ENCODE results near the gene RLF.

The RLF gene

GRCh38 chr1:40240390-40240789 is 79.2 kb downstream of the RLF start:
- ATAC-seq (ENCODE audit: low read depth) (no peak), DNase-seq (ENCODE audit: low spot score in 2 of 2) (no peak)
- Mint-ChIP-seq H3K4me3 (no peak overlapping the region), H3K4me1 (peaks cover 7% of the 10 kb centered on the region), H3K9me3 (no peaks in the 10 kb centered on the region), H3K27me3 (no peaks in the 10 kb centered on the region), H3K27ac (no peak overlapping the region), H3K36me3 (peaks cover 22% of the 10 kb centered on the region)

- Mint-ChIP-seq H3K4me3 (no peak overlapping the region), H3K27me3 (no peaks in the 10 kb centered on the region), H3K9me3 (no peaks in the 10 kb centered on the region), H3K27ac (no peak overlapping the region), H3K4me1 (peaks cover 7% of the 10 kb centered on the region), H3K36me3 (peaks cover 16% of the 10 kb centered on the region)
- DNase-seq (ENCODE audit: low spot score in 2 of 2) (no peak), ATAC-seq (ENCODE audit: low read depth) (no peak)
Measured at GRCh38 chr1:40241362-40241761, 80.2 kb downstream of the RLF start.

GRCh38 chr1:40243351-40243750 is 82.2 kb downstream of the RLF start:
- peaks cover under 1% of the 10 kb centered on the region for H3K36me3 Mint-ChIP-seq
- H3K4me3 Mint-ChIP-seq: no peak overlapping the region
- no peaks in the 10 kb centered on the region for H3K27me3 Mint-ChIP-seq
- ATAC-seq (ENCODE audit: low read depth): no peak
- no peak for DNase-seq (ENCODE audit: low spot score in 2 of 2)
- no peak overlapping the region for H3K27ac Mint-ChIP-seq
- H3K4me1 Mint-ChIP-seq: peaks cover 5% of the 10 kb centered on the region
- H3K9me3 Mint-ChIP-seq: no peaks in the 10 kb centered on the region

- H3K9me3 Mint-ChIP-seq: no peaks in the 10 kb centered on the region
- DNase-seq (ENCODE audit: low spot score in 2 of 2) (no peak), ATAC-seq (ENCODE audit: low read depth) (no peak)
- no peaks in the 10 kb centered on the region for H3K27me3 Mint-ChIP-seq
- peaks cover 5% of the 10 kb centered on the region for H3K4me1 Mint-ChIP-seq
- no peak overlapping the region for H3K27ac Mint-ChIP-seq
- no peaks in the 10 kb centered on the region for H3K36me3 Mint-ChIP-seq
- H3K4me3 Mint-ChIP-seq: no peak overlapping the region
Measured at GRCh38 chr1:40244138-40244744, 83.1 kb downstream of the RLF start.

GRCh38 chr1:40245686-40246085 is 84.5 kb downstream of the RLF start:
- Mint-ChIP-seq H3K4me3 (no peak overlapping the region), H3K36me3 (no peaks in the 10 kb centered on the region), H3K27me3 (no peaks in the 10 kb centered on the region), H3K9me3 (no peaks in the 10 kb centered on the region), H3K27ac (no peak overlapping the region), H3K4me1 (peaks cover 5% of the 10 kb centered on the region)
- DNase-seq (ENCODE audit: low spot score in 2 of 2) (no peak), ATAC-seq (ENCODE audit: low read depth) (no peak)

GRCh38 chr1:40247655-40248054 is 86.5 kb downstream of the RLF start, which contains the start of gene TMCO2:
TSS of gene TMCO2 (plus strand) at chr1:40247937. CDS start at chr1:40247994, 57 bp downstream.
- Mint-ChIP-seq H3K27me3 (no peaks in the 10 kb centered on the region), H3K4me1 (no peaks in the 10 kb centered on the region), H3K4me3 (no peak within 1 kb of the TSS), H3K36me3 (no peaks in the 10 kb centered on the region), H3K27ac (no peak within 1 kb of the TSS), H3K9me3 (no peaks in the 10 kb centered on the region)
- DNase-seq (ENCODE audit: low spot score in 2 of 2) (no peak), ATAC-seq (ENCODE audit: low read depth) (no peak)

GRCh38 chr1:40248412-40248811 is 87.2 kb downstream of the RLF start:
- Mint-ChIP-seq H3K36me3 (no peaks in the 10 kb centered on the region), H3K4me3 (no peak overlapping the region), H3K9me3 (no peaks in the 10 kb centered on the region), H3K4me1 (no peaks in the 10 kb centered on the region), H3K27ac (no peak overlapping the region), H3K27me3 (no peaks in the 10 kb centered on the region)
- ATAC-seq (ENCODE audit: low read depth): no peak
- DNase-seq (ENCODE audit: low spot score in 2 of 2): no peak

GRCh38 chr1:40251456-40251855 is 90.3 kb downstream of the RLF start:
- H3K27me3 Mint-ChIP-seq: no peaks in the 10 kb centered on the region
- no peak for DNase-seq (ENCODE audit: low spot score in 2 of 2)
- peaks cover 9% of the 10 kb centered on the region for H3K4me1 Mint-ChIP-seq
- no peak overlapping the region for H3K4me3 Mint-ChIP-seq
- ATAC-seq (ENCODE audit: low read depth): no peak
- H3K36me3 Mint-ChIP-seq: peaks cover 1% of the 10 kb centered on the region
- H3K9me3 Mint-ChIP-seq: no peaks in the 10 kb centered on the region
- H3K27ac Mint-ChIP-seq: no peak overlapping the region

- no peak for DNase-seq (ENCODE audit: low spot score in 2 of 2)
- Mint-ChIP-seq H3K27ac (no peak overlapping the region), H3K9me3 (no peaks in the 10 kb centered on the region), H3K27me3 (no peaks in the 10 kb centered on the region), H3K4me1 (peaks cover 15% of the 10 kb centered on the region), H3K36me3 (peaks cover 1% of the 10 kb centered on the region), H3K4me3 (no peak overlapping the region)
- ATAC-seq (ENCODE audit: low read depth): no peak
Measured at GRCh38 chr1:40252601-40253000, 91.4 kb downstream of the RLF start.

- peaks cover 1% of the 10 kb centered on the region for H3K36me3 Mint-ChIP-seq
- ATAC-seq (ENCODE audit: low read depth) (no peak), DNase-seq (ENCODE audit: low spot score in 2 of 2) (no peak)
- peaks cover 16% of the 10 kb centered on the region for H3K4me1 Mint-ChIP-seq
- H3K4me3 Mint-ChIP-seq: no peak overlapping the region
- no peak overlapping the region for H3K27ac Mint-ChIP-seq
- no peaks in the 10 kb centered on the region for H3K27me3 Mint-ChIP-seq
- no peaks in the 10 kb centered on the region for H3K9me3 Mint-ChIP-seq
Measured at GRCh38 chr1:40255231-40255630, 94.0 kb downstream of the RLF start.

- DNase-seq (ENCODE audit: low spot score in 2 of 2) (no peak), ATAC-seq (ENCODE audit: low read depth) (no peak)
- no peaks in the 10 kb centered on the region for H3K27me3 Mint-ChIP-seq
- H3K4me3 Mint-ChIP-seq: no peak overlapping the region
- peaks cover 16% of the 10 kb centered on the region for H3K4me1 Mint-ChIP-seq
- no peaks in the 10 kb centered on the region for H3K9me3 Mint-ChIP-seq
- H3K36me3 Mint-ChIP-seq: peaks cover 1% of the 10 kb centered on the region
- H3K27ac Mint-ChIP-seq: peak overlapping the region; percentile 17
Measured at GRCh38 chr1:40256401-40257084, 95.4 kb downstream of the RLF start.

- DNase-seq (ENCODE audit: low spot score in 2 of 2) (no peak), ATAC-seq (ENCODE audit: low read depth) (no peak)
- Mint-ChIP-seq H3K36me3 (peaks cover 1% of the 10 kb centered on the region), H3K4me1 (peaks cover 16% of the 10 kb centered on the region), H3K4me3 (peak overlapping the region; percentile 97), H3K27ac (peak overlapping the region; percentile 99), H3K27me3 (no peaks in the 10 kb centered on the region), H3K9me3 (no peaks in the 10 kb centered on the region)
Measured at GRCh38 chr1:40257313-40257687, 96.1 kb downstream of the RLF start.

GRCh38 chr1:40257688-40258444 is 96.7 kb downstream of the RLF start, which contains the start of gene ZMPSTE24:
TSS of gene ZMPSTE24 (plus strand) at chr1:40258236. CDS start at chr1:40258272, 36 bp downstream.
- ATAC-seq (ENCODE audit: low read depth): peak; percentile 94
- DNase-seq (ENCODE audit: low spot score in 2 of 2): peak; percentile 92 to 94
- Mint-ChIP-seq H3K4me3 (peak within 1 kb of the TSS; percentile 97), H3K27ac (peak within 1 kb of the TSS; percentile 99), H3K36me3 (peaks cover 5% of the 10 kb centered on the region), H3K4me1 (peaks cover 19% of the 10 kb centered on the region), H3K9me3 (no peaks in the 10 kb centered on the region), H3K27me3 (no peaks in the 10 kb centered on the region)

GRCh38 chr1:40258445-40258769 is 97.2 kb downstream of the RLF start:
- H3K4me3 Mint-ChIP-seq: peak overlapping the region; percentile 97
- H3K4me1 Mint-ChIP-seq: peaks cover 19% of the 10 kb centered on the region
- no peak for ATAC-seq (ENCODE audit: low read depth)
- DNase-seq (ENCODE audit: low spot score in 2 of 2): no peak
- H3K27me3 Mint-ChIP-seq: no peaks in the 10 kb centered on the region
- peak overlapping the region; percentile 99 for H3K27ac Mint-ChIP-seq
- peaks cover 11% of the 10 kb centered on the region for H3K36me3 Mint-ChIP-seq
- no peaks in the 10 kb centered on the region for H3K9me3 Mint-ChIP-seq

All from memory B cell (primary cell).